HEK293T (cell line): ENCODE data around the gene RRP9.

ENCODE experiments used
- CTCF ChIA-PET: fragments of 350-600 bp; formaldehyde crosslinking; extraction: SDS; loops from one replicate; lab custom pipeline; 2021; ENCODE audit warnings: antibody characterized with exemption, inconsistent platforms; lab: Yijun Ruan, JAX
- POLR2A ChIA-PET: fragments of 350-600 bp; formaldehyde crosslinking; extraction: SDS; loops from one replicate; lab custom pipeline; 2020; ENCODE audit warnings: antibody characterized with exemption, inconsistent platforms; lab: Yijun Ruan, JAX
- DNase-seq: peaks from one replicate; pipeline ENCODE4 v3.0.0; 2012; ENCODE audit warnings: mixed read lengths; ENCODE audit errors: extremely low spot score
- ARNT ChIP-seq: fragments of 450-650 bp; IDR thresholded peaks from 2 replicates; pipeline ENCODE4 v1.6.1; 2017; ENCODE audit warnings: mild to moderate bottlenecking
- BHLHE40 ChIP-seq: fragments of 450-650 bp; IDR thresholded peaks from 2 replicates; pipeline ENCODE4 v1.6.1; 2016; ENCODE audit warnings: mild to moderate bottlenecking, moderate library complexity, borderline replicate concordance
- CTBP1 ChIP-seq: fragments of 450-650 bp; IDR thresholded peaks from 2 replicates; pipeline ENCODE4 v1.6.1; 2016; ENCODE audit warnings: borderline replicate concordance
- ELF4 ChIP-seq: fragments of 450-650 bp; IDR thresholded peaks from 2 replicates; pipeline ENCODE4 v1.6.1; 2017; ENCODE audit warnings: antibody characterized with exemption
- FOXA1 ChIP-seq: fragments of 450-650 bp; IDR thresholded peaks from 2 replicates; pipeline ENCODE4 v1.6.1; 2016; ENCODE audit warnings: mild to moderate bottlenecking
- FOXK2 ChIP-seq: fragments of 450-650 bp; IDR thresholded peaks from 2 replicates; pipeline ENCODE4 v1.6.1; 2016; ENCODE audit warnings: mild to moderate bottlenecking
- FOXM1 ChIP-seq: fragments of 450-650 bp; IDR thresholded peaks from 2 replicates; pipeline ENCODE4 v1.6.1; 2017; ENCODE audit warnings: mild to moderate bottlenecking, borderline replicate concordance
- HDGF ChIP-seq: fragments of 450-650 bp; IDR thresholded peaks from 2 replicates; pipeline ENCODE4 v1.6.1; 2017; ENCODE audit warnings: antibody characterized with exemption, borderline replicate concordance
- L3MBTL2 ChIP-seq: fragments of 450-650 bp; conservative IDR thresholded peaks from 2 replicates; pipeline ENCODE4 v1.6.1; 2016; ENCODE audit warnings: mild to moderate bottlenecking
- LEF1 ChIP-seq: fragments of 450-650 bp; IDR thresholded peaks from 2 replicates; pipeline ENCODE4 v1.6.1; 2017; ENCODE audit warnings: mild to moderate bottlenecking, borderline replicate concordance
- NFRKB ChIP-seq: fragments of 450-650 bp; IDR thresholded peaks from 2 replicates; pipeline ENCODE4 v1.6.1; 2016; ENCODE audit warnings: mild to moderate bottlenecking, moderate library complexity
- PKNOX1 ChIP-seq: fragments of 450-650 bp; IDR thresholded peaks from 2 replicates; pipeline ENCODE4 v1.6.1; 2016
- SP1 ChIP-seq: fragments of 450-650 bp; IDR thresholded peaks from 2 replicates; pipeline ENCODE4 v1.6.1; 2017
- SUZ12 ChIP-seq: fragments of 450-650 bp; IDR thresholded peaks from 2 replicates; pipeline ENCODE4 v1.6.1; 2016; ENCODE audit warnings: mild to moderate bottlenecking
- TARDBP ChIP-seq: fragments of 450-650 bp; IDR thresholded peaks from 2 replicates; pipeline ENCODE4 v1.6.1; 2016
- ZNF384 ChIP-seq: fragments of 450-650 bp; IDR thresholded peaks from 2 replicates; pipeline ENCODE4 v1.6.1; 2016

Gene RRP9

DNA sequence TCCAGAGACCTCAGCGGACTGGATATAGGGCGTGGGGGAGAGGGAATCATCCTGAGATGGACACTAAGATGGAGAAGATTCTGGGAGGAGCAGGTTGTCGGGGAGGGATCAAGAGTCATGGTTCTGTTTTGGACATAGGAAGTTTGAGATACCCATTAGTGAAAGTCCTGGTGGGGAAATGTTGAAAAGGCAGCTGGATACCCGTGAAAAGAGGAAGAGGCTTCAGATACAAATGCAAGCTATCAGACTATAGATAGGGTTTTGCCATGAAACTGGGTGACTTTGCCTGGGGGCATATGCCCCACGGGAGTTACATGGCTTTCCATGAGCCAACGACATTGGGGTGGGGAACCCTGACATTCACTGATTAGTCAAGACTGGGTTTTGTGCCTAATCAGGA is 12.4 kb upstream of the RRP9 start:
- POLR2A ChIA-PET, result interaction anchor here (1.1 to 1.4 kb wide), 3 partner anchors 9 to 21 kb away, joined by 3 to 4 read pairs (median 3); partner anchors contain the start of genes ABHD14A and ABHD14B
- DNase-seq, result no peak
- no peak for TF ChIP-seq TARDBP
- no peak for TF ChIP-seq FOXM1
- no peak for TF ChIP-seq HDGF
- no peak for TF ChIP-seq L3MBTL2
- no peak for TF ChIP-seq FOXK2
- no peak for TF ChIP-seq BHLHE40
- TF ChIP-seq CTBP1, result no peak
- no peak for TF ChIP-seq LEF1
- TF ChIP-seq ZNF384, result no peak
- TF ChIP-seq SP1, result no peak
- TF ChIP-seq NFRKB, result no peak
- TF ChIP-seq PKNOX1, result no peak
- TF ChIP-seq SUZ12, result no peak
- no peak for TF ChIP-seq ELF4
- TF ChIP-seq FOXA1, result no peak
- no peak for TF ChIP-seq ARNT
- CTCF ChIA-PET, result interaction anchor here (1.5 to 1.9 kb wide), 3 partner anchors 11 to 29 kb away, joined by 3 to 17 read pairs (median 7); partner anchors contain the start of gene RRP9

DNA sequence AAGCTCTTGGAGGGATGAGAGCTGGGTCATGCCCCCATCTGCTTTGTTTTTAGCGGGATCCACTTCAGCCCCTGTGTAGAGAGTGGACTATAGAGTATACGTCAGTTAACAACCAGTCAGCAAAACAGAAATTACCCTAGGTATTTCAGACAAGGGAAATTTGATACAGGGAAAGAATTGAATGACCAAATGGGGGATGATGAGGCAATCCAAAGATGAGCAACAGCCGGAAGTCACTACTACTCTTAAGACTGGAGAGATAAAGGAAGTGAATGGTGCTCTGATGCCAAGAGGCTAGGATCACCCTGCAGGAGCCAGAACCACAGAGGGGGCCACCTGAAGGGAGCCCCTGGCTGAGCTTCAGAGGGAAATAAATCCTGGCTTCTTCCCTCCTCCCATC is 11.7 kb upstream of the RRP9 start:
- no peak for DNase-seq
- POLR2A ChIA-PET, result interaction anchor here (1.1 to 1.4 kb wide), 3 partner anchors 10 to 21 kb away, joined by 3 to 4 read pairs (median 3); partner anchors contain the start of genes ABHD14A and ABHD14B
- TF ChIP-seq TARDBP (no peak), ARNT (no peak), FOXM1 (no peak), ZNF384 (no peak), FOXK2 (no peak), SP1 (no peak), CTBP1 (no peak), FOXA1 (no peak), HDGF (no peak), NFRKB (no peak), PKNOX1 (no peak), ELF4 (no peak), SUZ12 (no peak), LEF1 (no peak), BHLHE40 (no peak), L3MBTL2 (no peak)
- CTCF ChIA-PET, result interaction anchor here (0.6 to 1.9 kb wide), 4 partner anchors 11 to 106 kb away, joined by 3 to 17 read pairs (median 7); partner anchors contain the start of gene RRP9

GRCh38 chr3:51950899-51951298 is 9.2 kb upstream of the RRP9 start:
- TF ChIP-seq NFRKB, result no peak
- no peak for TF ChIP-seq L3MBTL2
- no peak for TF ChIP-seq SUZ12
- TF ChIP-seq PKNOX1, result no peak
- TF ChIP-seq FOXM1, result no peak
- TF ChIP-seq ELF4, result no peak
- TF ChIP-seq ARNT, result no peak
- TF ChIP-seq TARDBP, result no peak
- ChIA-PET CTCF (interaction anchor here (1.3 to 1.7 kb wide), 2 partner anchors 8 to 9 kb away, joined by 3 to 4 read pairs; partner anchors contain the start of gene RRP9), POLR2A (no interaction called here)
- DNase-seq, result no peak

DNA sequence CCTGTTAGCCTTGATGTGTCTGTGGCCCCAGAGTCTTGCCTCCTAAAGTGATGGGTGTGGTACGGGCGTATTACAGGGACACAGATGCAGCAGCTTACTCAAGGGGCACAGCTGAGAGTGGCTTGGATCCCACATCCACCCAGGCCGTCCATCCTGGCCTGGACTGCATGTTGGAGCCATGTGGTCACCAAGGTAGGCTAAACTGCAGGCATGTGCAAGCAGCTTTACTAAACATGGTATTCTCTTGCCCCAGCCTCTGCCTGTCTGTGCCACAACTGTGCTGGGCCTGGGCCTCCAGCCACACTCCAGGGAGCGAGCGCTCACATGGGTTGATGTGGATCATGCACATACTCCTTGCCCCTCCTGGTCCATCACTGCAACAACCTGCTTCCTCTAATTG is 7.4 kb upstream of the RRP9 start:
- CTCF ChIA-PET, result no interaction called here
- no peak for DNase-seq
- TF ChIP-seq FOXA1 (no peak), ARNT (no peak), FOXM1 (no peak), NFRKB (no peak), LEF1 (no peak), FOXK2 (no peak), SP1 (no peak), ELF4 (no peak)
- POLR2A ChIA-PET, result no interaction called here

DNA sequence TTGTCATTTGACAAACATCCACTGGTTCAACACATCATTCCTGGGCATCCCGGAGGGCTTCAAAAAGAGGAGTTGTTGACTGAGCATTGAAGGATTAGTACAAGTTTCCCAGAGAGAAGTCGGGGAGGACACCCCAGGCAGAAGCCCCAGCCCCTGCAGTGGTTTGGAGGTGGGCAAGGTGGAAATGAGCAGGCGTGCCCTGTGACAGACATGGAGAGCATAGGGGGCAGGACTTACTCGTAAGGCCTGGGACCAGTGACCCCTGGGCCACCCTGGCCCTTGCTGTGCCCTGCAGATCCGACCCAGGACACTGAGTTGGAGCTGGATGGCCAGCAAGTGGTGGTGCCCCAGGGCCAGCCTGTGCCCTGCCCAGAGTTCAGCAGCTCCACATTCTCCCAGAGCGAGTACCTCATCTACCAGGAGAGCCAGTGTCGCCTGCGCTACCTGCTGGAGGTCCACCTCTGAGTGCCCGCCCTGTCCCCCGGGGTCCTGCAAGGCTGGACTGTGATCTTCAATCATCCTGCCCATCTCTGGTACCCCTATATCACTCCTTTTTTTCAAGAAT is 6.4 kb upstream of the RRP9 start:
- ChIA-PET CTCF (no interaction called here), POLR2A (interaction anchor here (0.8 to 1.0 kb wide), 2 partner anchors 15 to 26 kb away, joined by 3 read pairs; partner anchors contain the start of gene ABHD14B)
- no peak for DNase-seq
- TF ChIP-seq SUZ12 (no peak), NFRKB (no peak), TARDBP (no peak), LEF1 (no peak), FOXK2 (no peak), CTBP1 (no peak), BHLHE40 (no peak), FOXM1 (no peak), SP1 (no peak), FOXA1 (no peak), ELF4 (no peak), ARNT (no peak), L3MBTL2 (no peak), PKNOX1 (no peak), HDGF (no peak), ZNF384 (no peak)
